Measurements from ENCODE around the gene WWC1. TPM values are rescaled to one million over a fixed set of nuclear protein-coding genes. Genes with fewer than 3 reads are reported as not detected.

WWC1 gene
- total and polyA plus RNA-seq, 12 donors: 0.79 to 7.8 (median 1.2) TPM

DNA sequence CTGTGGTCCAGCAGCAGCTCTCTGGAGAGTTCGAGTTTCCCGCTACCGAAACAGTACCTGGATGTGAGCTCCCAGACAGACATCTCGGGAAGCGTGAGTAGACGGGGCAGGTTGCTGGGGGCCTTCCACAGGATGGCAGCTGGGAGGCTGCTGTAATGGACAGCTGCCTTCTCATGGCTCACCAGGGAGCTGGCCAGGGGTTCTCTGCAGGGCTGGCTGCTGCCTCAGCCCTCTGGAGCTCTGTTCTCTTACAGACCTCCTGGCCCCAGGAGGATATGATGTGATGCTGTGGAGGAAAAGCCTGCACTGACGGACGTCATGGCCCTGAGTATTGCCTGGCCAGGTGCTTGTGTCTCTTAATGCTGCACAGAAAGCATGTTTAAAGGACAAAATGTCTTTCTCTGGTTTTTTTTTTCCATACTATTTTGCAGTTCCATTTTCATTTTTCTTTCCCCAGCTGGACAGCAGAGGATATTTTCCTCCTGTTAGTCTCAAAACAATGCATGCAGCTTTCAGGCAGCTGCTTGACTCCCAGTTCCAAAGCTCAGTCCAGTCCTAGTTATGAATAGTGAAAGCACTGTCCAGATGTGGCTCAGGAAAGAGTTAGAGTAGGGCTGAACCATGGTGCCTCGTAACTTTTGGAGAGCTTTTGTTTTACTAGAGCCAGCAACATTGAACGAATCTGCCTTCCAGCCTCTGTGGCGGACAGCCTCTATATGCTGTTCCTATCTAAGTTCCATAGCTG lies 117.3 kb downstream of the WWC1 start:
- Histone ChIP-seq H3K27me3 (no peaks in the 10 kb centered on the region), H3K27ac (peak overlapping the region in 5 of 10 donors; percentile 3 to 57 (median 31)), H3K4me1 (peaks cover 0 to 28% (median 13%) of the 10 kb centered on the region in 9 donors), H3K36me3 (no peaks in the 10 kb centered on the region), H3K4me3 (peak overlapping the region in 1 of 10 donors; percentile 5), H3K9me3 (no peaks in the 10 kb centered on the region)
- peak in 1 of 2 donors; percentile 13 for DNase-seq
- intact Hi-C loops (cut with DNase I): no loop called here
- WGBS, 2 donors: 58 to 70% methylated on average over 11 of the region's 11 CpGs
- no peak for TF ChIP-seq CTCF (IDR thresholded peaks at IDR 0.05)
- ATAC-seq: peak in 7 of 8 donors; percentile 36 to 71 (median 63)

DNA sequence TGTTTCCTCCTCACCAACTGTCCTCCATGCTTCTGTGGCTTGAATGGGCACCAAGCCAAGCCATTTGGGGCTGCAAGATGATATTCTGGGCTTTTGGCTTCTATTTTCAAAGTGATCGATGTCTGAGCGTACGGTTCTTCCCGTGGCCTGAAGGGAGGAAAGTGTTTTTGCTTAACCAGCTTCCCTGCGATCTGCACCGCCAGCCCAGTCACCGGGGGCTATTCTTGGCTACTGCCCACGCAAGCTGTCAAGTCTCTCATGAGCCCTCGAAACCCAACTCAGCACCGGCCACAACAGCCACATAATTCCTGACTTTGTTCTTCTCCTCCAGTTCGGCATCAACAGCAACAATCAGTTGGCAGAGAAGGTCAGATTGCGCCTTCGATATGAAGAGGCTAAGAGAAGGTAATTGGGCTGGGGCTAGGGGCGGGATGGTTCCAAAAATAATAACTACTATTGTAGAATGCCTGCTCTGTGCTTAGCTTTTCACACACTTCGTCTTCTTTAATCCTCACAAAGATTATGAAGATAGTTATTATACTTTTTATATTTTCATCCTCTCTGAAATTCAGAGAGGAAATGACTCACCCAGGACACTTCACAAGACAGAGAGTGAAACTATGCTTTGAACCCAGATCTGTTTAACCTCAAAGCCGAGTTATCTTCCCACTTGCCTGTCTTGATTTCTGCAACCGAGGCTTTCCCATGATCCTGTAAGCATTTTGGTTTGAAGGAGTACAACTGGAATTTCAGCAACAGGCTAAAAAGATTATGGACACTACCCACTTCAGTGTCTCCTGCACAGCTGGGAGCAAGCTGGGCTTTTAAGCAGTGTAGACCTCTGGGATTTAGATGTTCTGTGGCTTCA lies 118.4 kb downstream of the WWC1 start:
- H3K4me1 ChIP-seq: peaks cover 0 to 23% (median 9%) of the 10 kb centered on the region in 9 donors
- intact Hi-C loops (cut with DNase I): no loop called here
- no peak for TF ChIP-seq CTCF (IDR thresholded peaks at IDR 0.05)
- DNase-seq (no peak), ATAC-seq (peak in 3 of 8 donors; percentile 34 to 55 (median 45))
- no peaks in the 10 kb centered on the region for H3K9me3 ChIP-seq
- 28 to 34% methylated on average over 17 of the region's 17 CpGs for WGBS, 2 donors
- peak overlapping the region in 4 of 10 donors; percentile 3 to 10 (median 7) for H3K4me3 ChIP-seq
- H3K36me3 ChIP-seq: no peaks in the 10 kb centered on the region
- no peaks in the 10 kb centered on the region for H3K27me3 ChIP-seq
- peak overlapping the region in 5 of 10 donors; percentile 3 to 57 (median 35) for H3K27ac ChIP-seq

GRCh38 chr5:168411871-168412270 lies 120.4 kb downstream of the WWC1 start:
- 62 to 63% methylated on average over 3 of the region's 3 CpGs for WGBS, 2 donors
- H3K9me3 ChIP-seq: no peaks in the 10 kb centered on the region

More at GRCh38 chr5:168411871-168412270, 120.4 kb downstream of the WWC1 start:
- TF ChIP-seq CTCF (IDR thresholded peaks at IDR 0.05): no peak
- H3K4me1 ChIP-seq: peaks cover 0 to 23% (median 9%) of the 10 kb centered on the region in 9 donors
- DNase-seq (no peak), ATAC-seq (no peak)
- H3K27me3 ChIP-seq: no peaks in the 10 kb centered on the region
- H3K4me3 ChIP-seq: no peak overlapping the region
- H3K27ac ChIP-seq: no peak overlapping the region
- intact Hi-C loops (cut with DNase I): no loop called here
- no peaks in the 10 kb centered on the region for H3K36me3 ChIP-seq

All from heart right ventricle (tissue), 16 donors.